Karpas-422 (cell line): Measurements from ENCODE around the gene EN2. TPM values are rescaled to one million over a fixed set of nuclear protein-coding genes. Genes with fewer than 3 reads are reported as not detected.
"Not testable (repeated sequence)": the region's sequence is repeated elsewhere in the genome, so short reads cannot be mapped to it uniquely, and the experiment has no call there.

ENCODE experiments used
- DNase-seq: peaks from one replicate; pipeline ENCODE4 v3.0.0-alpha.2; 2015
- H2AFZ ChIP-seq: fragments of 200-600 bp; sonication (generic); 2 replicates; pipeline ENCODE4 v1.6.1; 2014; ENCODE audit warnings: antibody characterized with exemption, low read length, mixed read lengths
- H3K27ac ChIP-seq: fragments of 200-600 bp; sonication (generic); 2 replicates; pipeline ENCODE4 v1.5.1; 2014; ENCODE audit warnings: mild to moderate bottlenecking, low read length, moderate library complexity
- H3K27me3 ChIP-seq: fragments of 200-600 bp; sonication (generic); 2 replicates; pipeline ENCODE4 v1.6.1; 2014; ENCODE audit warnings: low read length, mixed read lengths
- H3K36me3 ChIP-seq: fragments of 200-600 bp; sonication (generic); 2 replicates; pipeline ENCODE4 v1.6.1; 2014; ENCODE audit warnings: low read length, mixed read lengths; ENCODE audit not compliant: insufficient read depth
- H3K4me1 ChIP-seq: fragments of 200-600 bp; sonication (generic); 2 replicates; pipeline ENCODE4 v1.6.1; 2014; ENCODE audit warnings: mild to moderate bottlenecking, low read length, mixed read lengths
- H3K4me2 ChIP-seq: fragments of 200-600 bp; sonication (generic); 2 replicates; pipeline ENCODE4 v1.6.1; 2014; ENCODE audit warnings: low read length, low read depth, mild to moderate bottlenecking; ENCODE audit not compliant: poor library complexity, severe bottlenecking
- H3K4me3 ChIP-seq: fragments of 200-600 bp; sonication (generic); 2 replicates; pipeline ENCODE4 v1.5.1; 2014; ENCODE audit warnings: mild to moderate bottlenecking, antibody characterized with exemption, low read length, mixed read lengths
- H3K79me2 ChIP-seq: fragments of 200-600 bp; sonication (generic); 2 replicates; pipeline ENCODE4 v1.6.1; 2014; ENCODE audit warnings: mild to moderate bottlenecking, low read length, mixed read lengths
- H3K9ac ChIP-seq: fragments of 200-600 bp; sonication (generic); 2 replicates; pipeline ENCODE4 v1.6.0; 2014; ENCODE audit warnings: low read length
- H3K9me2 ChIP-seq: fragments of 200-600 bp; sonication (generic), shearing (Covaris generic); replicated peaks from 2 replicates; pipeline ENCODE4 v1.6.0; 2014; ENCODE audit warnings: mild to moderate bottlenecking, low read length, moderate library complexity; ENCODE audit not compliant: insufficient read depth
- H3K9me3 ChIP-seq: fragments of 300-700, 200-600 bp; sonication (generic); 2 replicates; pipeline ENCODE4 v1.6.1; 2014; ENCODE audit warnings: low read length, mixed read lengths
- H4K20me1 ChIP-seq: fragments of 200-600 bp; sonication (generic); 2 replicates; pipeline ENCODE4 v1.6.1; 2014; ENCODE audit warnings: mild to moderate bottlenecking, antibody characterized with exemption, low read length, low read depth; ENCODE audit not compliant: insufficient read depth
- total RNA-seq: library from RNA; depleted of rRNA; stranded (reverse); fragments of >200 nt; shearing (Covaris generic); gene quantifications from 2 replicates; pipeline ENCODE4 v1.2.3, GENCODE V29; 2014; ENCODE audit warnings: low replicate concordance

Gene EN2
- total RNA-seq, 1 experiment from 2014 or later = not detected

DNA sequence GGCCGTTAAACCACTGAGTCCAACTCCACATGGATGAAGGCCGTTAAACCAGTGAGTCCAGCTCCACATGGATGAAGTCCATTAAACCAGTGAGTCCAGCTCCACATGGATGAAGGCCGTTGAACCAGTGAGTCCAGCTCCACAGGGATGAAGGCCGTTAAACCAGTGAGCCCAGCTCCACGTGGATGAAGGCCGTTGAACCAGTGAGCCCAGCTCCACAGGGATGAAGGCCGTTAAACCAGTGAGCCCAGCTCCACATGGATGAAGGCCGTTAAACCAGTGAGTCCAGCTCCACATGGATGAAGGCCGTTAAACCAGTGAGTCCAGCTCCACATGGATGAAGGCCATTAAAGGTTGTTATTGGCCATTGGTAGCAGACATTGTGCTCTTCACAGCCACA is 12.3 kb upstream of the EN2 start:
- H3K4me1 ChIP-seq, H4K20me1 ChIP-seq, H3K9me2 ChIP-seq, H3K27me3 ChIP-seq, H3K4me2 ChIP-seq, H3K4me3 ChIP-seq, DNase-seq, H3K36me3 ChIP-seq, H3K27ac ChIP-seq, H3K79me2 ChIP-seq, H2AFZ ChIP-seq, H3K9ac ChIP-seq, H3K9me3 ChIP-seq: not testable (repeated sequence)

DNA sequence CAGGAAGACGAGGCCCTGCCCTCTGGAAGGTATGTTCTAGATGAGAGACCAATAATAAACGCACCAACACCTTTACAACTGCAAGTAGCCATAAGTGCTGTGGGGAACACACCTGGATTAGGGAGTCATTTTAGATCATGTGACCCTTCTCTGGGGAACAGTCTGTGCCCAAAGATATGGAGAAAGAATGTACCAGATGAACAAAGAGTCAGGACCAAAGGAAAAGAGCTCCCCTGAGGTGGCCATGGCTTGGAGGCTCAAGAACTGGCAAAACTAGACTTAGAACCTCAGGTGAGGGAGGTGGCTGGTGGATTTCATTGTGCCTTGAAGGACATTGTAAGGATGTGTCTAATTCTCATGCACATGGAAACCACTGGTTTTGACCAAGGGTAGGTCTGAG is 10.3 kb upstream of the EN2 start:
- no peak for DNase-seq
- H3K79me2 ChIP-seq = no peaks in the 10 kb centered on the region
- no peak overlapping the region for H3K9ac ChIP-seq
- H3K27me3 ChIP-seq = no peaks in the 10 kb centered on the region
- no peaks in the 10 kb centered on the region for H3K36me3 ChIP-seq
- no peaks in the 10 kb centered on the region for H4K20me1 ChIP-seq
- H2AFZ ChIP-seq = no peak overlapping the region
- no peaks in the 10 kb centered on the region for H3K9me2 ChIP-seq
- no peak overlapping the region for H3K4me3 ChIP-seq
- no peak overlapping the region for H3K4me2 ChIP-seq
- H3K9me3 ChIP-seq = no peaks in the 10 kb centered on the region
- H3K4me1 ChIP-seq = no peaks in the 10 kb centered on the region
- no peak overlapping the region for H3K27ac ChIP-seq

- H3K4me2 ChIP-seq = no peak overlapping the region
- no peaks in the 10 kb centered on the region for H3K36me3 ChIP-seq
- H3K9me3 ChIP-seq = no peaks in the 10 kb centered on the region
- no peak overlapping the region for H3K27ac ChIP-seq
- H3K9ac ChIP-seq = no peak overlapping the region
- no peak for DNase-seq
- H3K27me3 ChIP-seq = no peaks in the 10 kb centered on the region
- H3K4me3 ChIP-seq = no peak overlapping the region
- H2AFZ ChIP-seq = no peak overlapping the region
- H3K9me2 ChIP-seq = no peaks in the 10 kb centered on the region
- no peaks in the 10 kb centered on the region for H3K79me2 ChIP-seq
- H3K4me1 ChIP-seq = no peaks in the 10 kb centered on the region
- no peaks in the 10 kb centered on the region for H4K20me1 ChIP-seq
These were observed 9.3 kb upstream of the EN2 start for GRCh38 chr7:155448632-155449007.

GRCh38 chr7:155449008-155449868 is 8.7 kb upstream of the EN2 start:
- Histone ChIP-seq H3K27ac (no peak overlapping the region), H3K27me3 (no peaks in the 10 kb centered on the region), H3K4me1 (no peaks in the 10 kb centered on the region), H3K79me2 (no peaks in the 10 kb centered on the region), H3K4me2 (no peak overlapping the region), H3K9me3 (no peaks in the 10 kb centered on the region), H3K36me3 (no peaks in the 10 kb centered on the region), H4K20me1 (no peaks in the 10 kb centered on the region), H3K9me2 (no peaks in the 10 kb centered on the region), H3K4me3 (no peak overlapping the region), H2AFZ (no peak overlapping the region), H3K9ac (no peak overlapping the region)
- no peak for DNase-seq

GRCh38 chr7:155449869-155450557 is 7.9 kb upstream of the EN2 start:
- Histone ChIP-seq H3K9me3 (no peaks in the 10 kb centered on the region), H3K36me3 (no peaks in the 10 kb centered on the region), H4K20me1 (no peaks in the 10 kb centered on the region), H3K27ac (no peak overlapping the region), H3K4me3 (no peak overlapping the region), H3K4me1 (no peaks in the 10 kb centered on the region), H3K9ac (no peak overlapping the region), H2AFZ (no peak overlapping the region), H3K27me3 (no peaks in the 10 kb centered on the region), H3K9me2 (no peaks in the 10 kb centered on the region), H3K79me2 (no peaks in the 10 kb centered on the region), H3K4me2 (no peak overlapping the region)
- DNase-seq = no peak

DNA sequence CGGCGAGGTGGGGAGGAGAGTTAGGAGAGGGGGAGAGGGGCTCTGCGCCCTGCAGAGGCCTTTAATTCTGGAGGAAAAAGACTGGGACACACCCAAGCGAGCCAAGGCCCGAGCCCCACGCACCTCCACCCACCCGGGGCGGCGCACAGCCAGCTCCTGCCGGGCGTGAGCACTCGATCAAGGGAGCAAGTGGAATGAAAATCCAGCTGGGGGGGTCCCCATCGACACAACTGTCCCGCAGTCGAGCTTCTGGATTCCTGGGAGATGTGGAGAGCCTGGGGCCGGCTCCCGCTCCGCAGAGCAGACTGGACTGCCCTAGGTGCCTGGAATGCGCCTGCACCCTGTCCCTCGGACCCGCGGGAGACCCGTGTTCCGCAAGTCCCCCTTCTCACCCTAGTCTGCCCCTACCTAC is 7.4 kb upstream of the EN2 start:
- H3K4me3 ChIP-seq = no peak overlapping the region
- H3K27ac ChIP-seq = no peak overlapping the region
- no peaks in the 10 kb centered on the region for H3K36me3 ChIP-seq
- H3K27me3 ChIP-seq = no peaks in the 10 kb centered on the region
- H3K4me2 ChIP-seq = no peak overlapping the region
- H3K9me2 ChIP-seq = no peaks in the 10 kb centered on the region
- H3K9me3 ChIP-seq = no peaks in the 10 kb centered on the region
- H4K20me1 ChIP-seq = no peaks in the 10 kb centered on the region
- no peak for DNase-seq
- H3K79me2 ChIP-seq = no peaks in the 10 kb centered on the region
- no peak overlapping the region for H2AFZ ChIP-seq
- no peak overlapping the region for H3K9ac ChIP-seq
- H3K4me1 ChIP-seq = no peaks in the 10 kb centered on the region

GRCh38 chr7:155450970-155451801 is 6.7 kb upstream of the EN2 start:
- no peak for DNase-seq
- no peak overlapping the region for H3K4me3 ChIP-seq
- no peaks in the 10 kb centered on the region for H3K4me1 ChIP-seq
- H2AFZ ChIP-seq = no peak overlapping the region
- no peak overlapping the region for H3K27ac ChIP-seq
- H3K9me2 ChIP-seq = no peaks in the 10 kb centered on the region
- no peaks in the 10 kb centered on the region for H3K36me3 ChIP-seq
- no peaks in the 10 kb centered on the region for H4K20me1 ChIP-seq
- H3K9ac ChIP-seq = no peak overlapping the region
- no peaks in the 10 kb centered on the region for H3K9me3 ChIP-seq
- no peak overlapping the region for H3K4me2 ChIP-seq
- H3K27me3 ChIP-seq = no peaks in the 10 kb centered on the region
- no peaks in the 10 kb centered on the region for H3K79me2 ChIP-seq

- no peak for DNase-seq
- no peak overlapping the region for H3K4me3 ChIP-seq
- H3K27ac ChIP-seq = no peak overlapping the region
- no peaks in the 10 kb centered on the region for H3K4me1 ChIP-seq
- no peaks in the 10 kb centered on the region for H3K79me2 ChIP-seq
- H2AFZ ChIP-seq = no peak overlapping the region
- H3K9me3 ChIP-seq = no peaks in the 10 kb centered on the region
- no peaks in the 10 kb centered on the region for H4K20me1 ChIP-seq
- no peaks in the 10 kb centered on the region for H3K36me3 ChIP-seq
- no peaks in the 10 kb centered on the region for H3K27me3 ChIP-seq
- no peaks in the 10 kb centered on the region for H3K9me2 ChIP-seq
- H3K9ac ChIP-seq = no peak overlapping the region
- no peak overlapping the region for H3K4me2 ChIP-seq
These were observed 6.1 kb upstream of the EN2 start for GRCh38 chr7:155451840-155452239.
